ENCODE results near the gene HSF2BP.

- TF ChIP-seq CTCF (IDR thresholded peaks at IDR 0.05) (no peak), POLR2AphosphoS5 (IDR thresholded peaks at IDR 0.05) (no peak), POLR2A (IDR thresholded peaks at IDR 0.05) (no peak)
Measured at GRCh38 chr21:43701936-43702784, 42.9 kb upstream of the HSF2BP start.

All from suprapubic skin (tissue), 4 donors.